H54 (cell line): ENCODE measurements around the gene ABCC1.
"Not testable (repeated sequence)": the region's sequence is repeated elsewhere in the genome, so short reads cannot be mapped to it uniquely, and the experiment has no call there.

ENCODE experiments used
- DNase-seq: peaks from one replicate; pipeline ENCODE4 v3.0.0; 2011; ENCODE audit warnings: low spot score, mixed read lengths; ENCODE audit not compliant: insufficient read length
- FAIRE-seq: peaks from 3 replicates; lab custom pipeline; 2011; peaks lifted over from hg19 to GRCh38; lab: Jason Lieb, UNC
- POLR2A ChIP-seq: IDR thresholded peaks from 2 replicates; pipeline ENCODE4 v1.6.1; 2011; ENCODE audit warnings: low read depth, mild to moderate bottlenecking, low read length

ABCC1 gene

DNA sequence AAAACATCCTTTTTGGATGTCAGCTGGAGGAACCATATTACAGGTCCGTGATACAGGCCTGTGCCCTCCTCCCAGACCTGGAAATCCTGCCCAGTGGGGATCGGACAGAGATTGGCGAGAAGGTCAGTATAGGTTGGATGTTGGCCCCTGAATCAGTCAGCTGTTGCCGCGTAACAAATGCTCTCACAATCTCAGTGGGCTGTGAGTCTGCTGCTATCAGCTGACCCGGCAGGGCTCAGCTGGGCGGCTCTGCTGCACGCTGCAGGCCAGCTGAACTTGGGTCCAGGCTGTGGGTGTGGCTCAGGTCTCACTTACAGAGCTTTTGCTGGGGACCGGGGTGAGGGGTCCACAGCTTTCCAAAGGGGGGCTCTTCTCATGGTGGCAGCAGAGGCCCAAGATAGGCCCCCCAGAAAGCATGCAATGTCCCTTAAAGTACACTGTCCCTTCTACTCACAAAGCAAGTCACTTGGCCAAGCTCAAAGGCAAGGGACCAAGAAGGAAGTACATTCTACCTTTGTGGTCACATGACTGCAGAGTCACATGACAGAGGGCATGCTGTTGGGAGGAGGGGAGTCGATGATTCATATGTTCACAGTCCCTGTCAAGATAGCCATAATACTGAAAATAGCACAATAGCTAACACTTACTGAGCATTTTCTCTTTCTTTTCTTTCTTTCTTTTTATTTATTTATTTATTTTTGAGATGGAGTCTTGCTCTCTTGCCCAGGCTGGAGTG lies 134.2 kb downstream of the ABCC1 start:
- no peak for TF ChIP-seq POLR2A
- FAIRE-seq (no peak), DNase-seq (peak; percentile 27)

DNA sequence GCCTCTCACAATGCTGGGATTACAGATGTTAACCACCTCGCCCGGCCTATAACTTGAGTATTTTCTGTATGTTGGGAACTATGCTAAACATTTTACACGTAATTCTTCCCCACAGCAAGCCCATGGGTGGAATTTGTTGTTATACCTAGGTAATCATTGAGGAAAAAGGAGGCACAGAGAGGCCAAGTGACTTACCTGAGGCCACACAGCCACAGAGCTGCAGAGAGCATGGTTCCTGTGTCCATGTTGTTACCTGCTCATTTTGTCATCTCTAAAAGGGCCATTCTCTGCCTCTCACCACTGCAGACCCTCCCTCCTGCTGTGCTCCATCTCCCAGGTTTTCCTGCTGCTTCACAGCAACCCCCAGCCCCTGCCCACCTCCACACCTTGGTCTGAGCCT lies 135.5 kb downstream of the ABCC1 start:
- TF ChIP-seq POLR2A, result no peak
- FAIRE-seq (no peak), DNase-seq (no peak)

DNA sequence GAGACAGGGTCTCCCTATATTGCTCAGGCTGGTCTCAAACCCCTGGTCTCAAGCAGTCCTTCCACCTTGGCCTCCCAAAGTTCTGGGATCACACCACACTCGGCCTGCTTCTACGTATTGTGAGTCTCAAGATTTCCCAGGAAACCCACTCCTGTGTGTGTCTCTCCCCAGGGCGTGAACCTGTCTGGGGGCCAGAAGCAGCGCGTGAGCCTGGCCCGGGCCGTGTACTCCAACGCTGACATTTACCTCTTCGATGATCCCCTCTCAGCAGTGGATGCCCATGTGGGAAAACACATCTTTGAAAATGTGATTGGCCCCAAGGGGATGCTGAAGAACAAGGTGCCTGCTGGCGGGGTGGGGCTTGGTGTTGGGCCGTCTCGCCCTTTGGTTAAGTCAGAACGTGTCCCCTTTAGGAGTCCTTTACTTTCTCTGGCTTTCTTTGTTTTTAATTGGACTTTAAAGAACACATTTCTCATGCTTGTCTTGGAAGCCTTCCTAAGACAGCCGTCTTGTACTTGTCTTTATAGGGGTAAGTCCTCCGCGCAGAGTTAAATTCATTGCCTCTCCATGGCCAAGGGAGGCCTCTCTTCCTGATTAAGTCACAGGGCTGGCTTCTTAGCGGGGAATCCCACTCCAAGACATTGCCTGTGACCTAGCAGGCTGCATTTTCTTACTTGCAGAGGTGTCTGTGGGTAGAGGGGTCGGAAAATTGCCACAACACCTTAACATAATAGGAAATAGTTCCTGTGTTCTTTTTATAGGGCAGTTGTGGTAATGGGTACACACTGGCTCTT lies 137.4 kb downstream of the ABCC1 start:
- FAIRE-seq (no peak), DNase-seq (no peak)
- no peak for TF ChIP-seq POLR2A

DNA sequence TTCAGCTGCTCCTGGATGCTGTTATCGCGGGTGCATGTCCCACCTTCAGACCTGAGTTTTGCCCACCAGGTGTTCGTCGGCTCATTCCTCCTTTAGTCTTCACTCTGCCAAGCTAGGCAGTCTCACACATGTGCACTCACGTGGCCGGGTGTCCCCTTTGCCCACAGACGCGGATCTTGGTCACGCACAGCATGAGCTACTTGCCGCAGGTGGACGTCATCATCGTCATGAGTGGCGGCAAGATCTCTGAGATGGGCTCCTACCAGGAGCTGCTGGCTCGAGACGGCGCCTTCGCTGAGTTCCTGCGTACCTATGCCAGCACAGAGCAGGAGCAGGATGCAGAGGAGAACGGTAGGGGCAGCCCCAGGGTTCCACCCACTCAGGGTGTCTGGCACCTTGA lies 140.8 kb downstream of the ABCC1 start:
- TF ChIP-seq POLR2A, result no peak
- no peak for DNase-seq
- FAIRE-seq, result no peak

DNA sequence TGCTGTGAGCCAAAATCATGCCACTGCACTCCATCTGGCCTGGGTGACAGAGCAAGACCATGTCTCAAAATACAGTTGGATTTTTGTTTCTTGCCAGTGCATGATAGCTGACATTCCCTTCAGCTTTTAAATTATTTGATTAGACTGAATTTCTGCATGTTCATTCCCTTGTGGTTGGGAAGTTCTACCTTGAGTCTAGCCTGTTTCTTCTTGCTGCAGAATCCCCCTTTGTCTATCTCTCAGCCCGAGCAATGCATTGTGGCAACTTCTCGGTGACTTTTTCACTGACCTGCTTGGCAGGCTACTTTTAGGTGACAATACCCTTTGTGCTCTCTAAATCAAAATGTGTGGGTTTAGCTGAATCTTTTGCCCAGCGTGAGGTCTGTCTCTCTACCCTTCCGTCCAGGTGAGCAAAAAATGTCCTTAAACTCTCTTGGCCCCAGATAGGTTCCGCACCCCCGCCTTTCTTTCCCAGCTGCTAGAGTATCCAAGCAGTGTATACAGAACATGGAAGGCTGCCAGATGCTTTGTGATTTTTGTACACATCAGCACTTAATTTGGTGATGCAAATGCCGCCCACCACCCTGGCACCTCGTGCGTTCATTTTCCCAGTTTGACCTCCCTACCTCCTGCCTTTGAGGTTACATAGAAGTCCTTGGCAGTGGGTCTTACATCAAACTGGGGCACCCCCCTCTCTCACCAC lies 143.7 kb downstream of the ABCC1 start:
- FAIRE-seq, result no peak
- DNase-seq, result no peak

DNA sequence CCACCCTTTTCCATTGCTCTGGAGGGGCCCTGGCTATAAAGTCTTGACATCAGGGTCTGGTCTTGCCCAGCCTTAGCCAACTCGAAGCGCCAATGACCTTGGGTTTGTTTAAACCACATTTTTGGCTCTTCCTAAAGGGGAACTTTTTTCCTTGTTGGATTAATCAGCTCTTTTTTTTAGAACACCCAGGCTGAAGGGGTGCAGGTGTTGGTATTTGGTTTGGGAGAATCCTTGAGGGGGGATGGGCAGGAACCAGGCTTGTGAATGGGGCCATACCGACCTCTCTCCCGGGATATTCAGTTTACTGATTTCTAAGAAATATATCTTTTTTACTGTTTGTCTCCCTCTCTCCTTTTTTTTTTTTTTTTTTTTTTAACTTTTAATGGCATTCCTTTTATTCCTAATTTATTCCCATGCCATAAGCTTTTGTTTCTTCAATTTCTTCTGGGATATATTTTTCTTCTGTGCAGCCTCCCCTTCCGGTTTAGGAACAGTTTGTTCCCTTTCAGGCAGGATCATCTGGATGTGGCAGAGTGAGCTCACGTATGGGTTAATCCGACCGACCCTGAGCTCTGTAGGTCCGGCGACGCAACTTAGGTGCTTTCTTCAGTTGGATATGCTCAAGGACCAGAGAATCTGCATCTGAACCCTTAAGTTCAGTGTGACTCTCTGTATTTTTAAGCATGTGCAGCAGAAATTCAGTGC lies 144.4 kb downstream of the ABCC1 start:
- DNase-seq (no peak), FAIRE-seq (no peak)
- TF ChIP-seq POLR2A, result no peak

More for the DNA sequence above, 143.7 kb downstream of the ABCC1 start:
- TF ChIP-seq POLR2A, result no peak

DNA sequence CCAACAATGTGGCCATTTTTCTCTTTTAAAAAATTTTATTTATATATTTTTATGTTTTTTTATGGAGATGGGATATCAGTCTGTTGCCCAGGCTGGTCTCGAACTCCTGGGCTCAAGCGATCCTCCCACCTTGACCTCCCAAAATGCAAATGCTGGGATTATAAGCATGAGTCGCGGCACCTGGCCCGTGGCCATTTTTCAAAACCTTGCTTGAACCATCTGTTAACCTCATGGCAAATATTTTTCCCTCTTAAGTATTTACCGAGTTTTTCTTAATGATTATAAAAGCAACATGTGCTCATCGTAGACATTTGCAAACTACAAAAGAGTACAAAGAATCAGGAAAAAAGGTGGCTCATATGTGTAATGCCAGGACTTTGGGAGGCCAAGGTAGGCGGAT lies 146.2 kb downstream of the ABCC1 start:
- TF ChIP-seq POLR2A, result no peak
- no peak for DNase-seq
- no peak for FAIRE-seq

DNA sequence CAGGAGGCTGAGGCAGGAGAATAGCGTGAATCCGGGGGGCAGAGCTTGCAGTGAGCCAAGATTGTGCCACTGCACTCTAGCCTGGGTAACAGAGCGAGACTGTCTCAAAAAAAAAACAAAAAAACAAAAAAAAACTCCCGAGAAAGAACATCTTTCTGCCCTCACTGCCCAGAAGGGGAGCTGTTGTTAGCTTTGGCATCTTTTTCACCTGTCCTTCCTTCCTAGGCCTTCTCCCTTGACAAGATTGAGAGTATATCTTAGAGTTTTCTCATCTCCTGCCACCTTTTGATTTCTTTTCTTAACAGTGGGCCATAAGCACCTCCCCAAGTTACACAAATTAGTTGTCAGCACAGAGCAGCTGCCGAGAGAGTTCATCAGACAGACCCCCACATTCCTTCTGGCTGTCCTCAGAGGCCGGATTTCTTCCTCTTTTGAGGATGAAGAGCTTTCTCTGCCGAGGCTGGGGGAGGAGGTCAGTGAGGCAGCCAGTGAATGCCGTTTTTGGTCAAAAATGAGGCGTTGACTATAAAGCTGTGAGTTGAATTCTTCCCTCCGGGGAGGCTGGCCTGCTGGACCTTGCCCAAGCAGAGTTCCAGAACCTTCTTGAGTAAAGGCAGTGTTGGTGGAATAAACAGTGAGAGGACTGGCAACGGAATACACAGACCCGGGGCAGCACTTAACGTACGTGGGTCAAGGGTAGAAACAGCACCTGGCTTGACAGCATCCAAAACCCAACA lies 146.9 kb downstream of the ABCC1 start:
- DNase-seq, result no peak
- no peak for FAIRE-seq

DNA sequence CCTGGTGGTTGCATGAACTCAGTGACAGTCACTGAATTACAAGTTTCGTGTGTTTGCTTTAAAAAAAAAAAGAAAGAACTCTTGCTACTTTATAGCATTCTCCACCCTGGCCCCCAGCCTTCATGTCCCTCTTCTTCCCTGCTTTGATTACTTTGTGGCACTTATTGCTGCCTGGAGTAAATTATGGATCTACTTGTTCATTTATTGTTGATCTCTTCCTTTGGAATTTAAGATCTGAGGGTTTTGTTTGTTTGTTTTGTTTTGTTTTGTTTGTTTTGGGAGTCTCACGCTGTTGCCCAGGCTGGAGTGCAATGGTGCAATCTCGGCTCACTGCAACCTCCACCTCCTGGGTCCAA lies 147.4 kb downstream of the ABCC1 start:
- no peak for TF ChIP-seq POLR2A
- FAIRE-seq, result no peak
- DNase-seq, result no peak

More for the DNA sequence above, 146.9 kb downstream of the ABCC1 start:
- TF ChIP-seq POLR2A, result no peak

DNA sequence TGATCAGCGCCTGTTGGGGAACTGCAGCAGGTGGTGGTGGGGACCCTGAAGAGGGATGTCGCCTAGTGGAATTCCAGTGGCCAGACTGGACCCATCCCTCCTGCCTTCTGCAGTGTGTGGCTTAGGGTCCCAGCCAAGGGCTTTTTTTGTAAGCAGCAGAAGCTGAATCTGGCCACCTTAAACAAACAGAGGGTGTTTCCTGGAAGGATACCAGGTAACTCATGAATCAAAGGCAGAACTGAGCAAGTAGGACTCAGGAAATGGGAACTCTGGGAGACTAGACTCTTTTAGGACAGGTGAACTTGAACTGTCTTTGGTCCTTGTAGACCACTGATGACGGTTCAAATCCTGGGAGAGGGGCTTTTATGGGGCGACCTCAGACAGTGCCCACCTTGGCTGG lies 149.9 kb downstream of the ABCC1 start:
- TF ChIP-seq POLR2A, result no peak
- no peak for FAIRE-seq
- no peak for DNase-seq

DNA sequence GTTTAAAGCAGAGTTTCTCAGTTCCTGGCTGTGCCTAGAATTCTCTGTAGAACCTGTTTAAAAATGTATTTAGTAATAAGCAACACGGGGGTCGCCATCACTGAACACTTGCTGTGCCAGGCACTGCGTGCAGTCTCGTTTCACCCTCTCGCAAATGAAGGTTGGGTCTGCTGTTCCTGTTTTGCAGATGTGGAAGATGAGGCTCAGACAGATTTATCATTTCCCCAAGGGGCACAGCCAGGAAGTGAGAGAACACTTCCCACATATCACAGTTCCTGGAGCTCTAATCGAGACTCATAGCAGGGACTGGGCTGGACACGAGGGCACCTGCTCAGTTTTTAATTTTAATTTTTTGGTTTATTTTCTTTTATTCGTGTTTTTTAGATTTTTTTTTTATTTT lies 151.2 kb downstream of the ABCC1 start:
- DNase-seq (no peak), FAIRE-seq (no peak)
- no peak for TF ChIP-seq POLR2A

DNA sequence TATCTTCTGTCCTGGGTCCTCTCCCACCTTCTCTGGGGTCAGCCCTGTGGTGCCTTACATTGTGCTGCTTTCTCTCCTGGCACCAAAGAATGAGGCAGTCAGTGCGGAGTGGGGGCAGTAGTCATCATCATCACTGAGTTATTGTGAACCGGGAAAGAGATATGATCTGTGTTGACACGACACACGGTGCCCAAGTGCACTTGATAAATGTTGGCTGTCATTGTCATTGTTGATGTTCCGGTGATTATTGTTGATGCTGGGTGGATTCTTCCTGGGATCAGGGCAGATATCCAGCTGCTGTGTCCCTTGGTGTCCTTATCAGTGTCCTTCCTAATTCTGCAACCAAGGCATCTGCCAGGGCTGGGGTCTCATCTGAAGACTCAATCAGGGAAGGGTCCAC lies 152.2 kb downstream of the ABCC1 start:
- DNase-seq, result no peak
- FAIRE-seq, result no peak
- TF ChIP-seq POLR2A, result no peak

DNA sequence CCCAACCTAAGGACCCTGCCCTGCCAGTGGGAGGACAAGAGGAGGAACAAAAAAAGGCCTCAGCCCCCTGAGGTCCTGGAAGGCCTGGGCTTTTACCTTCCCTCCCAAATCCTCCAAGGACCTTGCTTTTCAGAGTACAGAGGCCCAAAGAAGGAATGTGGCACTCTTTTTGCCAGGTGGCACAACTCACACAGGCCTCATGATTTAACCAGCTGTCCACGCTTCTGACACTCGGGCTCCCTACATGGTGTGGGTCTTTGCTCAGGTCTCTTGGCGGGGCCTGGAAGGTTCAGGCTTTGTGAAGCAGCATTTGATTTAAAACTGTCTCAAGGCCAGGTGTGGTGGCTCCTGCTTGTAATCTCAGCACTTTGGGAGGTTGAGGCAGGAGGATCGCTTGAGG lies 153.3 kb downstream of the ABCC1 start:
- TF ChIP-seq POLR2A, result no peak
- FAIRE-seq (no peak), DNase-seq (no peak)

DNA sequence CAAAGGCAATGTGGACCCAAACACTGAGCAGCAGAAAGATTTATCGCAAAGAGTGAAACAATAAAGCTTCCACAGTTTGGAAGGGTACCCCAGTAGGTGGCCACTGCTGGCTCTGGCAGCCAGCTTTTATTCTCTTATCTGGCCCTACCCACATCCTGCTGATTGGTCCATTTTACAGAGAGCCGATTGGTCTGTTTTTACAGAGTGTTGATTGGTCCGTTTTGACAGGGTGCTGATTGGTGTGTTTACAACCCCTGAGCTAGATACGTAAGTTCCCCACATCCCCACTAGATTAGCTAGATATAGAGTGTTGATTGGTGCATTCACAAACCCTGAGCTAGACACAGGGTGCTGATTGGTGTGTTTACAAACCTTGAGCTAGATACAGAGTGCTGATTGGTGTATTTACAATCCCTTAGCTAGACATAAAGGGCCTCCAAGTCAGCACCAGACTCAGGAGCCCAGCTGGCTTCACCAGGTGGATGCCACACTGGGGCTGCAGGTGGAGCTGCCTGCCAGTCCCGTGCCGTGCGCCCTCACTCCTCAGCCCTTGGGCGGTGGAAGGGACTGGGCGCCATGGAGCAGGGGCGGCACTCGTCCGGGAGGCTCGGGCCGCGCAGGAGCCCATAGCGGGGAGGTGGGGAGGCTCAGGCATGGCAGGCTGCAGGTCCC lies 154.9 kb downstream of the ABCC1 start:
- not testable (repeated sequence) for DNase-seq, FAIRE-seq

DNA sequence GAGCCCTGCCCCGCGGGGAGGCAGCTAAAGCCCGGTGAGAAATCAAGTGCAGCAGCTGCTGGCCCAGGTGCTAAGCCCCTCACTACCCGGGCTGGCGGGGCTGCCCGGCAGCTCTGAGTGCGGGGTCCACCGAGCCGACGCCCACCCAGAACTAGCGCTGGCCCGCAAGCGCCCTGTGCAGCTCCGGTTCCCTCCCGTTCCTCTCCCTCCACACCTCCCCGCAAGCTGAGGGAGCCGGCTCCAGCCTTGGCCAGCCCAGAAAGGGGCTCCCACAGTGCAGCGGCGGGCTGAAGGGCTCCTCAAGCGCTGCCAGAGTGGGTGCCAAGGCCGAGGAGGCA lies 155.4 kb downstream of the ABCC1 start:
- not testable (repeated sequence) for FAIRE-seq

More for the DNA sequence above, 155.4 kb downstream of the ABCC1 start:
- not testable (repeated sequence) for DNase-seq
